Hippocampal formation (tissue), 2 donors: ENCODE measurements around the gene RDH11.

ENCODE experiments used
- DNase-seq, 2 donors: peaks; one replicate each; lab custom pipeline; 2025; lab: John Stamatoyannopoulos, UW

RDH11 gene

GRCh38 chr14:67650151-67650550, 45.4 kb downstream of the RDH11 start:
- DNase-seq = peak in 1 of 2 donors; percentile 38

- no peak for DNase-seq
Observed at GRCh38 chr14:67646131-67646530, 49.4 kb downstream of the RDH11 start.

- DNase-seq = no peak
Observed at GRCh38 chr14:67645414-67645813, 50.1 kb downstream of the RDH11 start.

DNA sequence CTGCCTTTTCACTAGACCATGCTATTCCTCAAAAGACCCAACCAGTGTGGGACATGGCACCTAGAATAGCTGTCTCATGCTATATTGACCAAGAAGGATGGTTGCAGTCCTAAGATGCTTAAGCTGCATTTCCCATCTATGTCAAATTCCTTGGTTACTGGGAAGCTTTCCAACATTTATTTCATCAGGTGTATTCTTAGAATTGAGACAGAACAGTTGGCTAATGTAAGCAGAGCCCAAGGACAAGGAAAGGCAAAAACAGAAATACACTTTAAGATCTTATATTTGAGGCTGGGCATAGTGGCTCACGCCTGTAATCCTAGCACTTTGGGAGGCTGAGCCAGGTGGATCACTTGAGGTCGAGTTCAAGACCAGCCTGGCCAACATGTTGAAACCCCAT, 51.1 kb downstream of the RDH11 start:
- DNase-seq = no peak

- DNase-seq = no peak
Observed at GRCh38 chr14:67643713-67644112, 51.9 kb downstream of the RDH11 start.

DNA sequence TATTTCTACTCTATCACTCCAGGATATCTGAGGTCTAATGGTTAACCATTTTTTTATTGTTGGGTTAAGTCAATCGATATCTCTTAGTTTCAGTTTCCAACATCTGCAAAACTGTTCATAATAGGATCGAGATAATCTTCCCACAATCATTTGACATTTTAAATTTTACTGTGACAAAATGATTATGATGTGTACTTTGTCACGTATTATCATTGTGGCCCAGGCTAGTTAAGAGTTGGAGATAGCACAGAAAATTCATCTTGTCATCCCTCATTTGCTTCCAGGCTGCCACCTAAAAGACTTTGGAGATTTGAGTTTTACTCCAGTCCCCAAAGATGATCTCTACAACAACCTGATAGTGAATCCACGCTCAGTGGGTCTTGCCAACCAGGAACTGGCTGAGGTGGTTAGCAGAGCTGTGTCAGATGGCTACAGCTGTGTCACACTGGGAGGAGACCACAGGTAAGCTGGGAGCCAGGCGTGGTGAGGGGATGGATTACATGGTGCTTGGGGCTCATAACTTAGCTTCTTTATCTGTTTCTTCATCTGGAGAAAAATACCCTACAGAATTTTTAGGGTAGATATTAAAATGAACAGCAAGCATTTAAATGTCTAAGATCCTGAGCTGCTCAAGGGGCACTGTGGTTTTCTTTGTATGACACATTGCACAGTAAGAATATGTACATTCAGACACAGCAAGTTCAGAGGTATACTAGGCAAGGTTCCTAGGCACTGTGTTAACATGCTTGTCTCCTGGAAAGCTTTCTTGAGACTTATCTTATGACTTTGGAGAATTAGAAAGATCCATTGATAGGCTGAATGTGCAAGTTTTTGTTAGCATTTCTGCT, 53.4 kb downstream of the RDH11 start:
- DNase-seq = no peak

DNA sequence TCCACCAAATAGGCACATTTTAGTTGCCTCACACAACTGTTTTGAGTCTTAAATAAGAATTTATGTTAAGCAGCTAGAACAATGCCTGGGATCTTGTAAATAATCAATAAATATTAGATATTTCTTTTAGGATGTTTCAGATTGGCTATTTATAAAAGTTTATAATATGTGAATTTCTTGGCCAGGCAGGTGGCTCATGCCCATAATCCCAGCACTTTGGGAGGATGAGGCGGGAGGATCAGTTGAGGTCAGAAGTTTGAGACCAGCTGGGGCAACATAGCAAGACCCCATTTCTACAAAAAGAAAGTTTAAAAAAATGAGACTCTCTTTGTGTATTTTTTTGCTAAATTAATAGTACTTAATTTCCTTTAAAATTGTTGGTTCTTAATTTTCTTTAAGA, 54.1 kb downstream of the RDH11 start:
- DNase-seq = no peak

DNA sequence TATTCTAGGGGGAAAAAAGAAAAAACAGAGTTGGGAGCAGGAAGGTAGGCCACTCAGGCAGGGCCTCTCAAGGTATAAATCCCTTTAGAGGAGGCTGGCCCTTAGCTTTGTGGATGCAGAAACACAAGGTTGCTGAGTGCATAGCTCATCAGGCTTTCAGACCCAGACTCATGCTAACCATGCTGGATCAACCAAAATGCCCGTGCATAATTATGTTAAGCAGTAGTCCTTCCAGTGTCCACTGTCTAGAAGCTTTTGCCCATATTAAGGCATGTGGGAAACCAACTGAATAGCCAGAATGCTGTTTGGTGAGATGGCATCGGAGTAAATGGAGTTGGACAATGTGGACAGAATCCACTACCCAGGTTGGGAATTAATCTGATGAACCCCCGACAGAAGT, 56.9 kb downstream of the RDH11 start:
- no peak for DNase-seq

DNA sequence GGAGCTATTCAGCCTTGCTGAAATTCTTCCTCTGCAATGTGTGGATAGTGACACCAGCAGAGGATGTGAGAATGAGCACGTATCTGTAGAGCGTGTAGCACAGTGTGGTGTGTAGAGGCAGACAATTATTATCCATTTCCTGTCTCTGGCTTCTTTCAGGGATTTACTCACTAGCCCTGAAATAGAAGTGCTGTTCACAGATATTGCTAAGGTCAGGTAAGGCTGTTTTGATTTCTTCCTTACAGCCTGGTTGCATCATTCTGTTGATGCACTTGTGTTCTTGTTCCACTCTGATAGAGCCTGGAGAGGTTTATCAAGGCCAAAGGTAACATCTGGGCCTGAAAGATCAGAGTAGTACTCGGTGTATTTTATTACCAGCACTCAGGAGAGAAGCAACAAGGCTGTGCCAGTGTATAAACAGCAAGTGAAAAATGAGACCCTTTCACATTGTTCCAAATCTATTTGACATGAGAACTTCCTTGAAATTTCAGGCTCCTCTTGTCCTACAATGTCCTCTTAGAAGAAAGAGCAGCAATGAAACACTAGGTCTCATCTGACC, 59.1 kb downstream of the RDH11 start:
- no peak for DNase-seq

GRCh38 chr14:67633451-67634147, 62.0 kb downstream of the RDH11 start:
- DNase-seq = no peak

DNA sequence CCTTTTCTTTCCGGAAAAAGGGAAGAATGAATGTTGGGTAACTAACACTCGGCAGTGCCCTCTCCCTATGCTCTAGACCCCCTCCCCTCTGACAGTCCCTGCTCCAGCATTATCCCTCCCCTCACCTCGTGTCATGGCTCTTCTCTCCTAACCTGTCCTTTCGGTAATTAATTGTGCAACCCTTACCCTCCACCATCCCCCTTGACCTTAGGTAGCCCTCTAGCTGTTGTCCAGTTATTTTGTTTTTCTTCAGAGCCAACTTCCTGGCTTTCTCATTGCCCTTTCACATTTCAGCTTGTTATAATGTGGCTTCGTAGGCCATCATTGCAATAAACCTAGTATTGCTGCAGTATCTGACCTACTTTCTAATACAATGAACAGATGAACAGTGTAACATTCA, 64.6 kb downstream of the RDH11 start:
- no peak for DNase-seq

DNA sequence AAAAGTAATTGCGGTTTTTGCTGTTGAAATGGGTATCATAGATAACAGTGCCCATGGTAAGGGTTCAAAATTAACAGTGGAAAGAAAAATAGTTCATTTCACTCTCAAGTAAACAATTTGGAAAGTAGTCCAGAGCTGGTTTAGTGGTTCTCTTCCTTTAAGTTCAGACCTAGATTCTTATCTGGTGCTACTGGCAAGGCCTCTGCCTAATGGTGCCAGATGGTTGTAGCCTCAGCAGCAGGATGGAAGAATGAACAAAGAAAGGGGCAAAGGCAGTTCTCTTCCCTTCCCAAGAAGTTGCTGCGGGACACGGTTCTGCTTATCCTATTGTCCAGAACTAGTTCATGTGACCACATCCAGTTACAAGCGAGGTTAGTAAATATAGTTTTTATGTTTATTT, 65.4 kb downstream of the RDH11 start:
- DNase-seq = no peak

DNA sequence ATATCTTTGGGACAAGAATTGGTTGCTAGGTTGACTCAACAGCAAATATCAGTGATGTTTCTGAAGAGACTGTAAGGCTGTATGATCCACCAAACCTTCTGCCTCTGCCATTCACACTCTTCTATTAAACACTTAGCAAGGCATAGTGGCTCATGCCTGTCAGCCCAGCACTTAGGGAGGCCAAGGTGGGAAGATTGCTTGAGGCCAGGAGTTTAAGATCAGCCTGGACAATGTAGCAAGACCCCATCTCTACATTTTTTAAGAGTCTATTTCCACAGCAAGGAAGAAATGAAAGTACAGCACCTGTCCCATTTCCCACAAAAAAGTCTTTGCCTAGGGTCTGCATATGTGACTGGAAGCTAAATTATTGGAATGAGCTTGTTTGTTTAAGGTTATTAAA, 68.0 kb downstream of the RDH11 start:
- no peak for DNase-seq
